PC-3 (cell line): ENCODE measurements around the gene ZNF213. TPM values are rescaled to one million over a fixed set of nuclear protein-coding genes. Genes with fewer than 3 reads are reported as not detected.

Experiments used
- ATAC-seq: fragments of 200-7000 bp; cut with Tn5 transposase; 2 replicates; pipeline ENCODE4 v1.9.1; 2020; ENCODE audit warnings: mild to moderate bottlenecking, moderate library complexity
- BruUV-seq: library from RNA; stranded (reverse); fragments of 400-500 nt; replicated peaks from 2 replicates; lab custom pipeline; 2021; lab: Mats Ljungman, UMichigan
- CTCF ChIA-PET: fragments of 300-600 bp; sonication (Branson Sonifier 250); formaldehyde crosslinking; loops from one replicate; lab custom pipeline; 2022; ENCODE audit warnings: antibody characterized with exemption; lab: Charles Lee
- POLR2A ChIA-PET: fragments of 300-600 bp; sonication (Branson Sonifier 250); formaldehyde crosslinking; loops from one replicate; lab custom pipeline; 2022; ENCODE audit warnings: antibody characterized with exemption; ENCODE audit not compliant: unreplicated experiment; lab: Charles Lee
- DNase-seq: peaks from one replicate; pipeline ENCODE4 v3.0.0-alpha.2; 2015
- H2AFZ ChIP-seq: fragments of 300-600 bp; sonication (generic); 2 replicates; pipeline ENCODE4 v1.6.0; 2016; ENCODE audit warnings: antibody characterized with exemption, low read length
- H3F3A ChIP-seq: fragments of 300-600 bp; sonication (generic); one replicate; pipeline ENCODE4 v1.6.0; 2017; ENCODE audit warnings: antibody characterized with exemption, low read length, control low read depth, mild to moderate bottlenecking; ENCODE audit not compliant: unreplicated experiment
- H3K27ac ChIP-seq: fragments of 300-600 bp; sonication (generic); 2 replicates; pipeline ENCODE4 v1.5.1; 2016; ENCODE audit warnings: mild to moderate bottlenecking, low read length
- H3K27me3 ChIP-seq: fragments of 300-600 bp; sonication (generic); 2 replicates; pipeline ENCODE4 v1.6.1; 2016; ENCODE audit warnings: low read length, mixed read lengths
- H3K36me3 ChIP-seq: fragments of 300-600 bp; sonication (generic); 2 replicates; pipeline ENCODE4 v1.6.1; 2016; ENCODE audit warnings: low read depth, mixed run types, low read length, mixed read lengths
- H3K4me1 ChIP-seq: fragments of 300-600 bp; sonication (generic); 2 replicates; pipeline ENCODE4 v1.5.1; 2016; ENCODE audit warnings: low read length; ENCODE audit not compliant: insufficient read depth
- H3K4me2 ChIP-seq: fragments of 300-600 bp; sonication (generic); 2 replicates; pipeline ENCODE4 v1.6.0; 2016; ENCODE audit warnings: low read length
- H3K4me3 ChIP-seq: fragments of 300-600 bp; sonication (generic); 2 replicates; pipeline ENCODE4 v1.5.1; 2016; ENCODE audit warnings: mild to moderate bottlenecking, low read length, mixed read lengths
- H3K79me2 ChIP-seq: fragments of 300-600 bp; sonication (generic); 2 replicates; pipeline ENCODE4 v1.6.1; 2017; ENCODE audit warnings: low read length, mixed read lengths
- H3K9ac ChIP-seq: fragments of 300-600 bp; sonication (generic); 2 replicates; pipeline ENCODE4 v1.6.0; 2016; ENCODE audit warnings: mild to moderate bottlenecking, low read length
- H3K9me2 ChIP-seq: fragments of 300-600 bp; sonication (generic); replicated peaks from 2 replicates; pipeline ENCODE4 v1.6.1; 2016; ENCODE audit warnings: mixed run types, low read length, mixed read lengths
- H3K9me3 ChIP-seq: fragments of 300-600 bp; sonication (generic); 2 replicates; pipeline ENCODE4 v1.6.1; 2016; ENCODE audit warnings: low read length, mixed read lengths
- H4K20me1 ChIP-seq: fragments of 300-600 bp; sonication (generic); 2 replicates; pipeline ENCODE4 v1.6.1; 2016; ENCODE audit warnings: low read length, mixed read lengths
- CTCF ChIP-seq: fragments of 300-600 bp; sonication (generic); conservative IDR thresholded peaks from 2 replicates; pipeline ENCODE4 v1.5.1; 2017; ENCODE audit warnings: antibody characterized with exemption, low read depth, mild to moderate bottlenecking, low read length
- EZH2 ChIP-seq: fragments of 300-600 bp; sonication (generic); IDR thresholded peaks from one replicate; pipeline ENCODE4 v1.6.1; 2017; ENCODE audit warnings: antibody characterized with exemption, mild to moderate bottlenecking, low read length; ENCODE audit not compliant: unreplicated experiment
- EZH2phosphoT487 ChIP-seq: fragments of 300-600 bp; sonication (generic); IDR thresholded peaks from 2 replicates; pipeline ENCODE4 v1.6.1; 2018; ENCODE audit warnings: mild to moderate bottlenecking, antibody characterized with exemption, low read length, borderline replicate concordance
- intact Hi-C: fragments of 100-400 bp; cut with micrococcal nuclease; formaldehyde crosslinking; loops from 2 replicates; pipeline ENCODE4 v1.9.0; 2023
- total RNA-seq: library from RNA; depleted of rRNA; stranded (reverse); fragments of >200 nt; gene quantifications from 2 replicates; pipeline ENCODE4 v1.2.3, GENCODE V29; 2014

The ZNF213 gene
- total RNA-seq, 1 experiment from 2014 or later: 3.6 TPM

GRCh38 chr16:3112058-3112880, 22.6 kb upstream of the ZNF213 start, which contains the start of gene ZNF205:
ZNF205 (plus strand) TSS chr16:3112586; CDS start chr16:3113431, 845 bp downstream.
- Histone ChIP-seq H3K79me2 (peaks cover 26% of the 10 kb centered on the region), H3K4me1 (peaks cover 16% of the 10 kb centered on the region), H3F3A (no peaks in the 10 kb centered on the region), H4K20me1 (no peaks in the 10 kb centered on the region), H3K27me3 (no peaks in the 10 kb centered on the region), H3K36me3 (no peaks in the 10 kb centered on the region), H3K9ac (peak within 1 kb of the TSS; percentile 87), H3K9me2 (no peaks in the 10 kb centered on the region), H3K4me3 (peak within 1 kb of the TSS; percentile 91), H3K27ac (no peak within 1 kb of the TSS), H3K9me3 (no peaks in the 10 kb centered on the region), H3K4me2 (peak within 1 kb of the TSS; percentile 95), H2AFZ (peak within 1 kb of the TSS; percentile 77)
- DNase-seq: peak; percentile 79
- CTCF ChIA-PET: interaction anchor here (0.7 kb wide), 1 partner anchor 10 kb away, joined by 5 read pairs; no protein-coding TSS in a partner anchor
- intact Hi-C loops: no loop called here
- ATAC-seq: peak; percentile 93
- POLR2A ChIA-PET: no interaction called here
- no peak for TF ChIP-seq CTCF
- no peak for TF ChIP-seq EZH2
- TF ChIP-seq EZH2phosphoT487: no peak
- BruUV-seq: TSS peak; percentile 79

- BruUV-seq: TSS peak; percentile 52
- Histone ChIP-seq H3F3A (no peaks in the 10 kb centered on the region), H3K4me2 (peak overlapping the region; percentile 95), H4K20me1 (no peaks in the 10 kb centered on the region), H2AFZ (peak overlapping the region; percentile 77), H3K9ac (peak overlapping the region; percentile 87), H3K79me2 (peaks cover 26% of the 10 kb centered on the region), H3K4me1 (peaks cover 15% of the 10 kb centered on the region), H3K9me3 (no peaks in the 10 kb centered on the region), H3K9me2 (no peaks in the 10 kb centered on the region), H3K36me3 (no peaks in the 10 kb centered on the region), H3K27me3 (no peaks in the 10 kb centered on the region), H3K4me3 (peak overlapping the region; percentile 91), H3K27ac (no peak overlapping the region)
- intact Hi-C loops: no loop called here
- ATAC-seq (peak; percentile 19), DNase-seq (no peak)
- ChIA-PET CTCF (interaction anchor here (0.6 to 0.7 kb wide), 2 partner anchors 9 to 17 kb away, joined by 3 to 5 read pairs; no protein-coding TSS in a partner anchor), POLR2A (no interaction called here)
- no peak for TF ChIP-seq EZH2phosphoT487
- TF ChIP-seq EZH2: no peak
- no peak for TF ChIP-seq CTCF
Observed at GRCh38 chr16:3112881-3113574, 21.8 kb upstream of the ZNF213 start.
